Inferior parietal cortex (tissue), 1 donor: ENCODE measurements around the gene DAB1.

Source experiments
- DNase-seq: peaks from one replicate; pipeline ENCODE4 v3.0.0-alpha.2; 2016; ENCODE audit errors: extremely low spot score

Gene DAB1

DNA sequence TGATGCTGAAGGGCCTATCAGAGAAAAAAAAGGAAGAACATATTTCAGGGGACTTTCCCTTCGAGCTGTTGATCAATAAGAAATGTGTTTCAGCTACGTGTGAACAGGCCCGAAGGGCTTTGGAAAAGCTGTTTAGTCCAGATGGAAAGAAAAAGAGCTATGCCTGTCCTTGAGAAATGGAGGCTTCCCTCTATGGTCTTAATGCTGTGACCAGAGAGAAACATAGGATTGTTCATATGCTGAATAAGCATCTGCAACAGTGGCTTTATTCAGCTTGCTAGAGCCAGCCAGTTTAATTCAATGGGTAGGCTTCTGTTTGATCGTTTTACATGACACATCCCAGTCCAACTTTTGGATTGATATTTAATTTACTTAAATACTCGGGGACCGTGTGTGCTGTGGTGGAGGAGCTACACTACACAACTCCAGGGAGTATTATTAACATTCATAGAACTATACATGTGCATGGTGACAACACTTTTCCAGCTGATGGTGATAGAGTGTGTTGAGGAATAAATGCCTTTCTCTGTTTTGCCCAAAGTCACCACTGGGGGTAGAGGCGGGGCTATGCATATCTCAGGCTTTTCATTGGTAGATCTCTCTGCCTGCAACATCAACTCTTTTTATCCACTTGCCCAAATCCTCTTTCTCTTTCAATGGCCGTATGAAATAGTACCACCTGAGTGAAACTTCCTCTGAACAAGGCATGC is 351.3 kb downstream of the DAB1 start:
- DNase-seq = no peak

DNA sequence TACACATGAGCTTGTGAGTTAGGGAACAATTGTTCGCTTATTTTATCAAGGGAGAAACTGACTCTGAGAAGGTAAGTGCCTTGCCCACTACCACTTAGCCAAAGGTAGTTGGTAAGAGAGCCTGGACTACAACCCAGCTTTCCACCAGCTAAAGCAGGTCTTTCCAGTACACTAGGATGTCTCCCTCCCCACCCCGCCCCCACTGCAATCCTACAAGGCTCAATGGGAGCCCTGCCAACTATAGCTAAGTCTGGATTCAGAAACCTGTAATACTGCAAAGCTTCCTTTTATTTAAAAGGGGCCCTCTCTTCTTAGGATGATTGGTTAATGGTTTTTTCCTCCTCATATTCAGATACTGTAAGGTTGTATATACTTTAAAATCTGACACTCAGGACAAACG is 356.0 kb downstream of the DAB1 start:
- DNase-seq = no peak

DNA sequence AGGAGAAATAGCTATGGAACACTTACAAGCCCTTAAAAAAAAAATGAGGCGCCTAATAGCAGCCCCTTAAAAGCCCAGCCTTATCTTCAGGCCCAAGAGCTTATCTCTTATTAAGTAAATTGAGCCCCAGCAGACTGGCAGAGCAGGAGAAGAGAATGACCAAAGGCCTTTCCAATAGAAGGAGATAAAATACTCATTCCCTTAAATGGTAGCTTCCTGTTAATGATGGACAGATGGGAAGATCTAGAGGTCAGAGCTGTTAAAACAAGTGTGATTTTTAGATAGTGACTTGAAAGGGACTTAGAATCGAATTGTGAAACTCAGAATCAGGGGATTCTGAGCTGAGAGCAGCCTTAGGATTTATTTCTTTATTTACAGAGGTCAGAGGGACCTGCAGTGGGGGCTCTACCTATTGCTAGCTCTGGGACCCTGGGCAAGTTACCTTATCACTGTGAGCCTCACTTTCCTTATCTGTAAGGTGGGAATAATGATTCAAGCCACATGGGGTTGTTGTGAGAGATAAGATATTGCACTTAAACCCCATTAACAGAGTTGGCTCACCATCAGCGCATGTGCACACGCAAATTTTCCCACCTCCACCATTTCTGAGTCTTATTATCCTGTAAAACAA is 356.8 kb downstream of the DAB1 start:
- no peak for DNase-seq

DNA sequence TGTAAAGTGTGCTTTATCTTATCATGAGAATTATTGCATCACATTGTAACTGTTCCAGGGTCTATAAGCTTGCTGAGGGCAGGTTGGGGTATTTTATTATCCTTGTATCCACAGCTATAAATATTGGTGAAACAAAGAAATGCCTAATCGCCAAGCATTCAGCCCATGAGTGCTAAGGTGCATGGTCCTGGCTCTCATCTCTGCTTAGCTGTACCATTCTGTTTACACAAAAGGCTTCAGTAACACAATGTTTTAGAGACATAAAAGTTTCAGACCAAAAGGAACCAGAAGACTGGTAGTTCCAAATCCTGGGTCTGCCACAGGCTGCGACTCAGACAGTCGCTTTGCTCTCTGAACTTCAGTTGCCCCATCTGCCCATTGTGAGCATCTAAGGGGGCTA is 358.4 kb downstream of the DAB1 start:
- DNase-seq = no peak

DNA sequence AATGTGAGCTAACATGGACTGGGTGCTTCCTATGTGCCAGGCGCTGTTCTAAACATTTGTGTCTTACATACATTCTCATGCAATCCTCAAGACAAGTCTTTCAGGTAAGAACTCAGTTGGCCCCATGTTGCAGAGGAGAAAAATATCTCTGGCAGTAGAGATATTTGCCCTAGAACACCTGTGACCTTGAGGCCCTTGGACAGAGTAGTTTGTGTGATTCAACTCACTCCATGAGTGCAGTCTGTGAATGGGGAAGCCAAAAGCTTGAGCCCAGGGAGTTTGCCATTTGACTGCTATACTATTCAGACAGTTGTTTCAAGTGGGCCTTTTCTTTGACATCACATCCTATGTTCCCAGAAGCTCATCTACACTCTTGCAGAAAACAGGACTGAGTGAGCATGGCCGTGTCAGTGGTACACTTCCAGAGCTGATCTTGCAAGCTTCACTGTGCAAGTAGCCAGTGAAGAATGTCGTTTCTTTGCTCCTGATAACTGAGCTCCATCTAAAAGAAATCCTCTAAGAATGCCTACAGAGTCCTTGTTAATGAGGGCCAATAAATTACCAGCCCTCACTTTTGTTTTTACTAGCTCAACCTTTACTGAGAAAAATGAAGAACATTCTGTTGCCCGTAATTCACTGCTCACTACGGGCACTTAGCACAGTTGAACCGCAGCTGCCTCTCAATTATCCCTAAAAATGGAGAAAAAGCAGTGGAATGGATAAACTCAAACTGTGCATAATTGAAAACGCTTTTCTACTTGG is 359.3 kb downstream of the DAB1 start:
- DNase-seq = no peak

DNA sequence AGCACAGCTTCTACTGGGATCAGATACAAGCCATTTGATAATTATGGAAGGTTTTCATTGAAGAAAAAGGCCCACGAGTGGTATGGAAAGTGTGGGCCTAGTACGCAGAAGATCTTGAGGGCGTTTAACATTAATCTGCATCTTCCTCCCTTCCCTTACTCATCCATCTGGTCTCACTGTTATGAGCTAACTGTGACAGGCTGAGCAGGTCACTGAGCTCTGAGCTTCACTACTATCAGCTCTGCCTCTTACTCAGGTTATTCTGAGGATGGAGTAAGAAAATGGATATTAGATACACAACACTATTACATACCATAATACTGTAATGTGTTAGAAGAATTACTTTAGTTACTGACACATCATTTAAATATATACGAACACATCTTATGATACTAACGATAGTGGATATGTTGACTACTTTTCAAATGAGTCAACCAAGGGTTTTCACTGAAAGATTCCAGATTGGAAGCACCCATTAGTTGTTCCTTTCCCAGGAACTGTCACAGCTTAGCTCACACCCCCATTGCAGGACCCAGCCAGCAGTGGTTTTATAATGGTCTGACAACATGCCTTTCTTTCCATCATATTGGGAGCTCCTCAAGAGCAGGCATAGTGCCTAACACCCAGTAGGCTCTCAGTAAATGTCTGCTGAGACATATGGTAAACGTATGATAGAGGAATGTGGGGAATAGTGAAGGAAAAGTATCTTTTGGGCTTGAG is 360.3 kb downstream of the DAB1 start:
- peak; percentile 11 for DNase-seq

DNA sequence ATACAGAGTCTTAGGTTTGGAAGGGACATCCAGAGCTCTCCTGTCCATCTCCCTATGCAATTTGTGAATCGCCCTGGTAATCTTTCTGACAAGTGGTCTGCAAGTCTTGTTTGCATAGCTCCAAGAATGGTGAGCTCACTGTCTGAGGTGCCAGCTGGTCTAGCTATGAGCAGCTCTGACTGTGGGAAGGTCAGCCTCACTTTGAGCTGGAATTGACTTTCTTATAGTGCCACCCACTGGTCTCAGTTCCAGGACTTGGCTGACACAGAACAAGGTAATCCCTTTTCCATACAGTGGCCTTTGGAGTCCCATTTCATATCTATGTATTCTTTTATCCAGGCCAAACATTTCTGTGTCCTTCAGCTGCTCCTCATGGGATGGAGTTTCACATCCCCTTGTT is 362.5 kb downstream of the DAB1 start:
- no peak for DNase-seq

DNA sequence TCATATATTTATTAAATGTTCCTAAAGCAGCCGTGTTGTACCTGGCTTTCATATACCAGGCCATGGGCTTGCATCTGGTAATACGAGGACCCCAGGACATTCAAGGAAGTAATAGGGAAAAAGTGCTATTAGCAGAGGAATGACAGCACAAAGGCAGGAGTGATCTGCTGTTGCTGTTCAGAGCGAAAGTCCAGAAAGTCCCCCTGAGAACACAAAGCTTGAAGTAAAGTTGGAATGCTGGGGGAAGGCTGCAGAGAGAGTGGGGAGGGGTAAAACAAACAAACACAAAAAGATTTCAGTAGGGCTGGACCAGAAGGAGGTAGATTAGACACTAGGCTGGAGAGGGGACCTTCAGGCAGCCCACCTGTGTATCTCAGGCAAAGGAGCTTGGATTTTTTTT is 363.4 kb downstream of the DAB1 start:
- DNase-seq = no peak

DNA sequence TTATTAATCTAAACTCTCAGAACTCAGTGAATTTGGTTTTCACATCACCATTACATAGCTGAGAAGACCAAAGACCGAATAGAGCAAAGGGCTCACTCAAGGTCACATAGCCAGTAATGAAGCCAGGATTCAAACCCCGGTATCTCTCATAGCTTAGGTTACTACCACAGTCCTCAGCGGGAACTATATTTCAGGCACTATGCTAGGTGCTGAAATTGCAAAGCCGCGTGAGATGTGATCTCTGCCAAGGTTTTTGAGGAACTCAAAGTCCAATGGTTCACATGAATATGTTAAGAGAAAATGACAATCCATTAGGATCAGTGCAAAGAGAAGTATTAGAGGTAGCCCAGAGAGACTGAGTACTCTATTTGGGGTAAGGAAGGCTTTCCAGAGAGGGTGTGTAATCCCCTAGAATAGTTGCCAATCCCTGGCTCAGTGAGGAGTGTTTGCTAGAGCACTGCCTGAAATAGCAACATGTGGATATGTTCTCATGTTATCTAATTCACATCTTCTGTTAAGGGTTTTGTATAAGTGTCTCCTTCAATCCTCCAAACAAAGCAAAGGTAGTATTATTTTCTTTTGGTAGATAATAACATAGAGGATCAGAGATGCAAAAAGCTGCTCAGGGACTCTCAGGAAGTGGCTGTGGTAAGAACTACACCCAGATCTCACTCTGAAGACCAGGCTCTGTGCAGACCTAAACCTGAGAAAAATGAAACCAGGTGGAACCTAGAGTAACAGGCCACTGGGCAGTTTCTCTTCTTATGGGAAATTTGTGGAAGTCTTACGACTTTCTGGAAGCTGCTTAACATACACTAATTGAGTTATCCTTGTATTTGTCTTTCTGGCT is 365.0 kb downstream of the DAB1 start:
- DNase-seq = no peak

DNA sequence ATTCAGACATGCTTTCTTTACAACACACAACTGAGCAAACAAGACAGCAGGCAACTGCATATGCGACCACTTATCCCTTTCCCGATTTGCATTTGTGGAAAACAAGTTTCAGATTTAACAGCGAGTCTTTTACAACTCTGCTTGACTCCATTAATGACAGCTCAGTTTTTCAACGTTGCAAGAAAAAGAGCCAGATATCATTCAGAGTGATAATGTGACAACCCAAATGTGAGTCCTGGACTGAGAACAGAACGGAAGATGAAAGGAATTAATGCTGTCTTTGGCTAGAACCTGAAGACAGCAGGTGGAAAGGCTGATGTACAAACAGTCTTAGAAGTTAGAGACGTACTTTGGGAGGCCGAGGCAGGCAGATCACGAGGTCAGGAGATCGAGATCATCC is 375.0 kb downstream of the DAB1 start:
- DNase-seq = no peak

DNA sequence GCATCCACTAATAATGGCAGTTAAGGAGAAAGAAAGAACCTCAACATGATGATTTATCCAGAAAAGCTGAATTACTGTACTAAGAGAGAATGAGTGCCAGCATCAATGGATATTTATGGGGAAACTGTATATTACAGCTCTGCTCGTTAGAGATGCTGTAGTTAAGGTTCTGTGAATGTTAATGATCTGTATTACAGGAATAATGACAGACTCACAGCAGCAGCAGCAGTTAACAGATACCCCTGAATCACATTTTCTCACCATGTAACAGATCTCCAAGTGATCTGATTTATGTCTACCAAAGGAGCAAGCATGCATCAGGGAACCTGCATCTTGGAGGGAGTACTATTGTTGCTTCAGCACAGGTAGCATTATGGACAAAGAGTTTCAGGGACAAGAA is 377.4 kb downstream of the DAB1 start:
- DNase-seq = no peak

DNA sequence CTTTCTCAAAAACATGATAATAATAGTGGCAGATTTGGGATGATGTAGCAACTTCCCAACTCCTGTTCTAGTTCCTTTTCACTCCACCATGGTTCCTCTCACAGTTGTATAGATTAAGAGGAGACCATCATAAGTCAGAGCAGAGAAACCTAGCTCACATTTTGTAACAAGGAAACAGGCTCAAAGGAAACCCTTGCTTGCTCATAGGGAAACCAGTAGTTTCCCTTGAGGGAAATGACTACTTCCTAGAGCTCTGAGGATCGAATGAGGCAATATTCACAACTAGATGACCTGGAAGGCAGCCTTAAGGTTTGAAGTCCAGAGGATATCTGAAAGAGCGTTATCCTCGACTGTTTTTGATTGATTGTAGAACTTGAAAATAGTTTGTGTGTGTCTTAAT is 382.0 kb downstream of the DAB1 start:
- no peak for DNase-seq

DNA sequence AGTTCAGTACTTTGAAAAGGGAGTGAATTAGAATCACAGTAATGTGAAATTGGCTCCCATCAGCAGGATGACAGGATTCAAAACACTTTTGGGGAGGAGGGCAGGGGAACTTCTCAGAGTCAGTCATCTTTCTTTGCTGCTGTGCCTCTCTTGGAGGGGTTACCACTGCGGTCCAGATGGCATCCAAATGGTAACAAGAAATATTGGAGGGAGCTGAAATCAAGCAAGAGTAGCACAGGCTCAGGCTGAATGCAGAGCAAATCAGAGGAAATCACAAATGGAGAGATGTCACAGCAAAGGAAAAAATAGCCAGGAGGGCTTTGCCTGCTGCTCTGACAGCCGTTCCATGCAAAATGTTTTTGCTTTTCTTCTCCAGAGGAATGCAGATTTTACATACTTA is 383.0 kb downstream of the DAB1 start:
- no peak for DNase-seq

DNA sequence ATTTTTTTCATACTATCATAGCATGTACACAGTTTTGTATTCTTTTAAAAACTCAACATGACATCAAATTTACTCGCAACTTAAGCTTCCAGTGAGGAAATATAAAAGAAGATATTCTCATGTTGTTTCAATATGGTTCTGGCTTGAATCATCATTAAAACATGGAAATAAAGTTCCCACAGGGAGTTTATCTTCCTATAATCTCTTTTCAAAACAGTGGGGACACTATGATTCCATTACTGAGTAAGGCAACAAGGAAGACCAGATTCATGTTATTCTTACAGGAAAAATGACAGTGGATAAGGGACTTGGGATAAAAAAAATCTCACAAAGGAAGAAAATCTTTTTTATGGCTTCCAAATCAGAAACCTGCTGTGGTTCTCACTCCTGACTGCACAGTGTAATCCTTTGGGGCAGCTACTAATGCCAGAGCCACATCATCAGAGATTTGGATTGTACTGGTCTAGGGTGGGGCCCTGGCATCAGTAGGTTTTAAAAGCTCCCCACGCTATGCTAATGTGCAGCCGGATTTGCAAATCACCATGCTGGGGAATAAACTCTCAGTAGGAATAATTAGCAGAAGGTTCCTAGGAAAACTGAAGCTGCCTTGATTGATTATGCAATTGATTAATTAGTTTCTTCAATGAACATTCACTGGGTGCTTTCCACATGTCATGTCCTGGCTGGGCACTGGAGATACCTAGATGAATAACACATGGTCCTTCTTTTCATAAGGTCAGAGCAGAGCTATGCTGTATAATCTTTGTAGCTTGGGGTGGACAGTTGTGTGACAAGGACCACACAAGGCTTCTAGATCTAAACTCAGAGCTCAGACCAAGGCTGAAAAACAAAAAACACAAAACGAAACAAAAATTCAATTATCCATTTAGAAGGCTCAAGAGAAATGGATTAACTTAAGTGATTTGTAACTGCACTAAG is 386.9 kb downstream of the DAB1 start:
- no peak for DNase-seq

DNA sequence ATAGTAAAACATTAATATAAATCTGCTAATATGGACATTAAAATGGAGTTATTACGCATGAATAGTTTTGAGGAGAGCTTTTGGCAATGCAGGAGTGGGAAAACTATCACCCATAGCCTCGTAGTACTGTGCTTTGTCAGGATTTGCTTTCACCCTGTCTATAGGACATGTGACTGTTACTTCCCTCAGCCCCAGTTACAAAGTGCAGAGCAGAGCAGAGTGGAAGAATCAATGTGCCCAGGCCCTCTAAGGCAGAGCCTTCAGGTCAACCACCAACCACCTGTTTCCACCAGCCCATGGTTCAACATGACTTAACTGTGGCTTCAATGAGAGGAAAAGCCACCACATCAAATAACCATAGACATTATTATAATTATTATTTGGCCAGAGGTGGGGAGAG is 389.1 kb downstream of the DAB1 start:
- no peak for DNase-seq

DNA sequence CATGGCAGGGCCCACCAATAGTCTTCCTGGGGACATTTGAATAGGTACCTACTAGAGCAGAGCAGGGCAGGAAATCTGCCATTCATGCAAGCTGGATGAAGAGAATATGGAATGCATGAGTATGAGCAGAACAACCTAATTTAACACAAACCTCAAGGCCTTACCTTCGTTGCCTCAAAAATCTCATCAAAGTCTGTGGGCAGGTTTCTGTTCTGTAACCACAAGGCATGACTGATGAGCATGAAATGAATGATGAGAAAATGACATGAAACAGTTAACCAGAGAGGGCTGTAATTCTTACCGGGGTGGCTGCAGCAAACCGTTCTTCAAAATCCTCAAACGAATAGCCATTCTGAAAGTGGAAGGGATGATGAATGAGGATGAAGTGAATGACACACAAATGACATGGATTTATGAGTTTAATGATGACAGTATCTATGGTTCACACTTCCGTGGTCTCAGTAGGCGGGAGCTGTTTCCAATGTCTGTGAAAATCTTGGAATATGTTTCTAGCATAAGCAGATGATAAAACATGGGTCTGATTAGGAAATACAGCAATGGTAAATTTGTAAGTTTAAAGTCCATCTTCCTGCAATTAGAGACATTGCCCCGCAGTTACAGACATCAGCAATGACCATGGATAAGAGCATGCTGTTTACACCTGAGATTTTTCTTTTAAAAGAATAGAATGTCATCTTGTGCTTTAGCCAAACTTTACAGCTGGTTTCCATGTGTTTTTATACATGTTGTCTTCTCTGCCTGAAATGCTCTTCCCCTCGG is 390.4 kb downstream of the DAB1 start:
- DNase-seq = no peak

DNA sequence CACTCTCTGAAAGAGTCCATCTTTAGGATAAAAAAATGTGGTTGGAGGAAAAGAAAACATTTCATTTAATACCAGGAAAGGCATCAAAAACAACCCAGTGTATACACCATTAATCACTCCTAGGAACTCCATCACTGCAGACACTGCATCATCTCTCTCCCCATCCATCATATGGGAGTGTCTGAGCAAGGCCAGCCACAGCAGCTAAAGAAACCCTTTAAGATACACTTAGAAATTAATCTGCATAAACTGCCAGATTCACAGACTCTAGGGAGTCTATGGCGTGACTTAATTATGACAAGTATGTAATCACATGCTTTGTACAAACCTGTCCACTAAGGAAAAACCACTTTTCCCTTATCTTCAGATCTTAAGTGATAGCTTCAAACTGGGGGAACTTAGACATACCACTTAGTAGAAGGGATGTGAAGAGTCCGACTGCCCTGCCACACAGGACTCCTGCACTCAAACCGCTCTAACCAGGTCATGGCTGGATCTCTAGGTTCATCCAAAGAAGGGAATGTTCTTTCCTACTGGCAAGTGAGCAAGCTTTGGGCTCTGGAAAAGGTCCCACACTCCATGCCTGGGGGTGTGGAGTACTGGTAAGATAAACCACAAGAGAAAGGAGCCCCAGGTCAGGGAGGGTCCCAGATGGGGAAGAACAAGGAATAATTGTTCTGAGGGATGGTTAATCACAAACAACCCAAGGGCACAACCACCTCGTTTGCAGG is 397.1 kb downstream of the DAB1 start:
- DNase-seq = no peak

DNA sequence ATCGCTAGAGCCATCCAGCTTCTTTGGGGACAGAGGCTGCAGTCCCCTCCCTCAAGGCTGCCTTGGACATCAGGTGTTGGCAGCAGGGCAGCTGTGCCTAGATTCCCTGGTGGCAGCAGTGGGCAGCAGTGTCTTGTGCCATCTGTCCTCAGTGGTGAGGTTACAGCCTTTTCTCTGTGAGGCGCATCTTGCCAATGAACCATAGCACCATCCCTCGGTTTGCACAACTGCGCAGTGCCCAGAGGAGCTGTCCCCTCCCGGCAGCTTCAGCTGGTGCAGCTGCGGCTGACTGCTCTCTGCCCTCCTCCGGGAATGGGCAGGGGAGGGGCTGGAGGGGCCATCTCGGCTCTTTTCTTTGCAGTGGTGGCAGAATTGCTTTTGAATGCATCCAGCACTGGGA is 399.0 kb downstream of the DAB1 start:
- DNase-seq = peak; percentile 42

DNA sequence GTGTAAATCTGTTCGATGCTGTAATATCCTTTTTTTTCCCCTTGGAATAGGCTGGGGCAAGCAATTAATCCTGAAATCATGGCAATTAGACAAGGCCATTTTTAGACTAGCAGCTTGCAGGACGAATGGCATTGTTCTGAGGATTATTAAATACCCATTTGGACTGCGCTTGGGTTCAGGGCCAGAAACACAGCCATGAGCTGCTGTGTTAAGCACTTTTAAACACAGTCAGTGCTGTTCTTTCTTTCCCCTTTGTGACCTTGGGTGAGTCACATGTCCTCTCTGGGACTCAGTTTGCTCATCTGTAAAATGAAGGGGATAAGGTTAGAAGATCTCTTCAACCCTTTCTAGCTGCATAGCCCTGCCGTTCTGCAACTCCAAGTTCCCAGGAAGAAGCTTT is 399.4 kb downstream of the DAB1 start:
- no peak for DNase-seq
